ENCODE results near the gene UBAC2. TPM values are rescaled to one million over a fixed set of nuclear protein-coding genes. Genes with fewer than 3 reads are reported as not detected.

UBAC2 gene
- total RNA-seq, 2 experiments from 2014 or later: 26.8 to 28.5 TPM

- Histone ChIP-seq H3K4me1 (ENCODE audit: insufficient read depth, low read length, poor library complexity, severe bottlenecking) (peaks cover 8% of the 10 kb centered on the region), H3K4me2 (ENCODE audit: low read length) (no peak overlapping the region), H4K20me1 (ENCODE audit: insufficient read depth, low read length) (no peaks in the 10 kb centered on the region), H3K9me3 (ENCODE audit: low read length) (no peaks in the 10 kb centered on the region), H3K9me2 (ENCODE audit: insufficient read depth, low read length) (no peaks in the 10 kb centered on the region), H3K36me3 (ENCODE audit: insufficient read depth, low read length) (no peaks in the 10 kb centered on the region), H3K4me3 (ENCODE audit: low read depth, low read length, poor library complexity, severe bottlenecking) (no peak overlapping the region), H3K79me2 (ENCODE audit: insufficient read depth, low read depth, low read length) (no peaks in the 10 kb centered on the region), H3K27ac (ENCODE audit: low read depth, low read length, poor library complexity, severe bottlenecking) (no peak overlapping the region), H2AFZ (ENCODE audit: low read length) (no peak overlapping the region)
- no peak for DNase-seq (ENCODE audit: low spot score)
- CTCF ChIA-PET (ENCODE audit: unreplicated experiment): no interaction called here
- TF ChIP-seq EZH2phosphoT487 (IDR thresholded peaks at IDR 0.05; ENCODE audit: borderline replicate concordance, low read depth, low read length): no peak
- TF ChIP-seq CTCF (conservative IDR thresholded peaks at IDR 0.05; ENCODE audit: low read length): no peak
- no TSS peak for BruUV-seq (replicated peaks)
- POLR2A ChIA-PET: no interaction called here
- intact Hi-C loops (cut with micrococcal nuclease; ENCODE audit: unreplicated experiment): no loop called here
These were observed 214.5 kb downstream of the UBAC2 start for GRCh38 chr13:99415014-99415650.

GRCh38 chr13:99415851-99416331, 215.2 kb downstream of the UBAC2 start:
- Histone ChIP-seq H3K4me3 (ENCODE audit: low read depth, low read length, poor library complexity, severe bottlenecking) (no peak overlapping the region), H3K79me2 (ENCODE audit: insufficient read depth, low read depth, low read length) (no peaks in the 10 kb centered on the region), H3K4me1 (ENCODE audit: insufficient read depth, low read length, poor library complexity, severe bottlenecking) (peaks cover 16% of the 10 kb centered on the region), H2AFZ (ENCODE audit: low read length) (no peak overlapping the region), H3K27ac (ENCODE audit: low read depth, low read length, poor library complexity, severe bottlenecking) (no peak overlapping the region), H3K9me2 (ENCODE audit: insufficient read depth, low read length) (no peaks in the 10 kb centered on the region), H3K9me3 (ENCODE audit: low read length) (no peaks in the 10 kb centered on the region), H4K20me1 (ENCODE audit: insufficient read depth, low read length) (no peaks in the 10 kb centered on the region), H3K36me3 (ENCODE audit: insufficient read depth, low read length) (no peaks in the 10 kb centered on the region), H3K4me2 (ENCODE audit: low read length) (no peak overlapping the region)
- POLR2A ChIA-PET: no interaction called here
- intact Hi-C loops (cut with micrococcal nuclease; ENCODE audit: unreplicated experiment): no loop called here
- TF ChIP-seq CTCF (conservative IDR thresholded peaks at IDR 0.05; ENCODE audit: low read length) (no peak), EZH2phosphoT487 (IDR thresholded peaks at IDR 0.05; ENCODE audit: borderline replicate concordance, low read depth, low read length) (no peak)
- no TSS peak for BruUV-seq (replicated peaks)
- CTCF ChIA-PET (ENCODE audit: unreplicated experiment): no interaction called here
- DNase-seq (ENCODE audit: low spot score): no peak

- POLR2A ChIA-PET: no interaction called here
These were observed 215.9 kb downstream of the UBAC2 start for GRCh38 chr13:99416411-99417121.

More at GRCh38 chr13:99416411-99417121, 215.9 kb downstream of the UBAC2 start:
- no peaks in the 10 kb centered on the region for H3K79me2 ChIP-seq (ENCODE audit: insufficient read depth, low read depth, low read length)
- no peak for TF ChIP-seq CTCF (conservative IDR thresholded peaks at IDR 0.05; ENCODE audit: low read length)
- TF ChIP-seq EZH2phosphoT487 (IDR thresholded peaks at IDR 0.05; ENCODE audit: borderline replicate concordance, low read depth, low read length): no peak
- peaks cover 22% of the 10 kb centered on the region for H3K4me1 ChIP-seq (ENCODE audit: insufficient read depth, low read length, poor library complexity, severe bottlenecking)
- no peak for DNase-seq (ENCODE audit: low spot score)
- H3K36me3 ChIP-seq (ENCODE audit: insufficient read depth, low read length): no peaks in the 10 kb centered on the region
- no peak overlapping the region for H2AFZ ChIP-seq (ENCODE audit: low read length)
- H4K20me1 ChIP-seq (ENCODE audit: insufficient read depth, low read length): no peaks in the 10 kb centered on the region
- H3K9me3 ChIP-seq (ENCODE audit: low read length): no peaks in the 10 kb centered on the region
- no peak overlapping the region for H3K27ac ChIP-seq (ENCODE audit: low read depth, low read length, poor library complexity, severe bottlenecking)
- no TSS peak for BruUV-seq (replicated peaks)
- CTCF ChIA-PET (ENCODE audit: unreplicated experiment): no interaction called here
- H3K9me2 ChIP-seq (ENCODE audit: insufficient read depth, low read length): no peaks in the 10 kb centered on the region
- no peak overlapping the region for H3K4me3 ChIP-seq (ENCODE audit: low read depth, low read length, poor library complexity, severe bottlenecking)
- intact Hi-C loops (cut with micrococcal nuclease; ENCODE audit: unreplicated experiment): no loop called here
- no peak overlapping the region for H3K4me2 ChIP-seq (ENCODE audit: low read length)

Data from OCI-LY7 (cell line).